H54 (cell line): ENCODE measurements around the gene ARHGAP42.

Experiments used
- DNase-seq: peaks from one replicate; pipeline ENCODE4 v3.0.0; 2011; ENCODE audit warnings: low spot score, mixed read lengths; ENCODE audit not compliant: insufficient read length
- FAIRE-seq: peaks from 3 replicates; lab custom pipeline; 2011; peaks lifted over from hg19 to GRCh38; lab: Jason Lieb, UNC
- POLR2A ChIP-seq: IDR thresholded peaks from 2 replicates; pipeline ENCODE4 v1.6.1; 2011; ENCODE audit warnings: low read depth, mild to moderate bottlenecking, low read length

Gene ARHGAP42

GRCh38 chr11:100774132-100774531 lies 87.0 kb downstream of the ARHGAP42 start:
- no peak for TF ChIP-seq POLR2A
- no peak for FAIRE-seq
- no peak for DNase-seq

- DNase-seq (no peak), FAIRE-seq (no peak)
- no peak for TF ChIP-seq POLR2A
Observed at GRCh38 chr11:100774859-100775258, 87.8 kb downstream of the ARHGAP42 start.

GRCh38 chr11:100776212-100776896 lies 89.3 kb downstream of the ARHGAP42 start:
- TF ChIP-seq POLR2A = no peak
- DNase-seq = no peak
- peak; percentile 23 for FAIRE-seq

- FAIRE-seq = no peak
- DNase-seq = no peak
- no peak for TF ChIP-seq POLR2A
Observed at GRCh38 chr11:100777103-100777502, 90.0 kb downstream of the ARHGAP42 start.

- no peak for DNase-seq
- FAIRE-seq = no peak
- TF ChIP-seq POLR2A = no peak
Observed at GRCh38 chr11:100777736-100778135, 90.6 kb downstream of the ARHGAP42 start.

- DNase-seq = no peak
- FAIRE-seq = no peak
- no peak for TF ChIP-seq POLR2A
Observed at GRCh38 chr11:100778166-100778785, 91.2 kb downstream of the ARHGAP42 start.

GRCh38 chr11:100780470-100780869 lies 93.4 kb downstream of the ARHGAP42 start:
- DNase-seq = no peak
- FAIRE-seq = no peak
- no peak for TF ChIP-seq POLR2A

GRCh38 chr11:100785148-100785983 lies 98.3 kb downstream of the ARHGAP42 start:
- FAIRE-seq (no peak), DNase-seq (no peak)
- no peak for TF ChIP-seq POLR2A

- no peak for TF ChIP-seq POLR2A
- DNase-seq = no peak
- no peak for FAIRE-seq
Observed at GRCh38 chr11:100788561-100789295, 101.6 kb downstream of the ARHGAP42 start.

GRCh38 chr11:100789500-100789899 lies 102.4 kb downstream of the ARHGAP42 start:
- FAIRE-seq (no peak), DNase-seq (no peak)
- TF ChIP-seq POLR2A = no peak

GRCh38 chr11:100790073-100790472 lies 103.0 kb downstream of the ARHGAP42 start:
- TF ChIP-seq POLR2A = no peak
- DNase-seq (no peak), FAIRE-seq (no peak)

- TF ChIP-seq POLR2A = no peak
- FAIRE-seq = no peak
- DNase-seq = no peak
Observed at GRCh38 chr11:100791103-100791502, 104.0 kb downstream of the ARHGAP42 start.

- no peak for DNase-seq
- FAIRE-seq = no peak
- no peak for TF ChIP-seq POLR2A
Observed at GRCh38 chr11:100791860-100792259, 104.8 kb downstream of the ARHGAP42 start.
